Activated naive CD4-positive, alpha-beta T cell treated with anti-CD3 and anti-CD28 coated beads, Interleukin-2, amount 50 U/mL, for 24 hours (primary cell): ENCODE data around the gene DDTL.
"Not testable (repeated sequence)": the region's sequence is repeated elsewhere in the genome, so short reads cannot be mapped to it uniquely, and the experiment has no call there.

ENCODE experiments used
- H3K27ac Mint-ChIP-seq: one replicate; pipeline ENCODE4 v1.8.0; 2021; ENCODE audit warnings: mild to moderate bottlenecking, mixed read lengths
- H3K27me3 Mint-ChIP-seq: one replicate; pipeline ENCODE4 v1.8.0; 2021; ENCODE audit warnings: mixed read lengths
- H3K36me3 Mint-ChIP-seq: one replicate; pipeline ENCODE4 v1.8.0; 2021; ENCODE audit warnings: mixed read lengths
- H3K4me1 Mint-ChIP-seq: one replicate; pipeline ENCODE4 v1.8.0; 2021; ENCODE audit warnings: mixed read lengths
- H3K4me3 Mint-ChIP-seq: one replicate; pipeline ENCODE4 v1.8.0; 2021; ENCODE audit warnings: mild to moderate bottlenecking, mixed read lengths
- H3K9me3 Mint-ChIP-seq: one replicate; pipeline ENCODE4 v1.8.0; 2021; ENCODE audit warnings: mixed read lengths

Gene DDTL

DNA sequence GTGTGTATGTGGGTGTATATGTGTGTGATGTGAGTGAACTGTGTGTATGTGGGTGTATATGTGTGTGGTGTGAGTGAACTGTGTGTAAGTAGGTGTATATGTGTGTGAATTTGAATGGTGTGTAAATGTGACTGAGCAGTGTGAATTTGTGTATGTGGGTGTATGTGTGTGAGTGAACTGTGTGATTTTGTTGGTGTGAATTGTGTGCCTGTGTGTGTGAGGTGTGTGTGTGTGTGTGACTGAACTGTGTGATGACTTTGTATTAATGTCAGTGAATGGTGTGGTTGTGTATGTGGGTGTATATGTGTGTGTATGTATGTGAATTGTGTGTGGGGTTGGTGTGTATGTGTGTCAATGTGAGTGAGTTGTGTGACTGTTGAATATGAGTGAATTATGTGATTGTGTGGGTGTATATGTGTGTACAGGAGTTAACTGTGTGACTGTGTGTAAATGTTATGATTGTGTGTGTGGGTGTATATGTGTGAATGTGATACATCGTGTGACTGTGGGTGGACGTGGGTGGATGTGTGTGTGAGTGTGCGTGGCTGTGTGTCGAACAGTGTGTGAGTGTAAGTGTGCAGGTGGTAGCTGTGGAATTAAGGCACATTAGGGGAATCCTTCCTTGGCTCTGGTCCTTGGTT lies 20.0 kb downstream of the DDTL start:
- not testable (repeated sequence) for H3K4me1 Mint-ChIP-seq, H3K27me3 Mint-ChIP-seq, H3K4me3 Mint-ChIP-seq, H3K27ac Mint-ChIP-seq, H3K9me3 Mint-ChIP-seq, H3K36me3 Mint-ChIP-seq

DNA sequence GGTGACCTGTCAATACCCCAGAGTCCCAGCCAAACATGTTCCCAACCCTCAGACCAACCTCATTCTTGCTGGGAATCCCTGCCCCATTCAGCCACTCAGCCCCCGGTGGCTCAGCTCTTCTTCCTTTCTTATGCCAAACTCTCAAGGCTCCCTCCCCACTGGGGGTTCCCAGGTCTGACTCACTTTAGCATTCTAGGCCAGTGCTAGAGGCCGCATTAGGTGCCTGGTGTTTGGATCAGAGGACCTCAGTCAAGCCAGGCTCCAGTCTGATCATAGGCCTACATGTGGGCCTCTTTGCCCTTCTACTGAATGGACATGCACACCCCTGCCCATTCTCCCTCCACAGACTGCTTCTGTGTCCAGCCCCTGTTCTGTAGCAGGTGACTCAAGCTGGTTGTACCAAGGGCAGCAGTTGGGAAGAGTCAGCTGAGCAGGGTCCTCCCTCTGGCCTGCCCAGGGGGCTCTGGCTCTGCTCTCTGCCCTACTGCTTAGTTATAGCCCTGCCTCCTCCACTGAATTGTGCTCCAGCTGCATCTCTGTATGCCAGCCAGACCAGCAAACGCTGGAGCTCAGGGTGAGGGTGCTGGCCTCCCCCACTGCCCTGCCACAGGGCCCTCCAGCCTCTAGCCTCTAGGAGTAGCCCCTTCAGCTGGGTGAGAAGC lies 23.0 kb downstream of the DDTL start:
- H3K9me3 Mint-ChIP-seq, H3K27ac Mint-ChIP-seq, H3K36me3 Mint-ChIP-seq, H3K27me3 Mint-ChIP-seq, H3K4me3 Mint-ChIP-seq, H3K4me1 Mint-ChIP-seq: not testable (repeated sequence)

DNA sequence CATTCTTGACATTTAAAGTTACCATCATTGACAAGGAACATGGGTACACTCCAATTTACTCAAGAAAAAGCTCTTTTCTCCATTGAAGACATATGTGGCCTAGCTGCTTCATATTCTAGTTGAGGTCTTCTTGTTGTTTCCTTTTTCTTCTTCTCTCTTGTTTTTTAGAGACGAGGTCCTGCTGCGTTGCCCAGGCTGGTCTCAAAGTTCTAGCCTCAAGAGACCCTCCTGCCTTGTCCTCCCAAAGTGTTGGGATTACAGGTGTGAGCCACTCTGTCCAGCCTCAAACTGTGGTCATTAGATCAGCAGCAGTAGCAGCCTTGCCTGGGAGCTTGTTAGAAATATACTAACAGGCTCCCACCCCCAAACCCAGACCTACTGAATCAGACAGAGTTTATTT lies 26.4 kb downstream of the DDTL start:
- H3K27me3 Mint-ChIP-seq, H3K4me3 Mint-ChIP-seq, H3K27ac Mint-ChIP-seq, H3K4me1 Mint-ChIP-seq, H3K9me3 Mint-ChIP-seq, H3K36me3 Mint-ChIP-seq: not testable (repeated sequence)

DNA sequence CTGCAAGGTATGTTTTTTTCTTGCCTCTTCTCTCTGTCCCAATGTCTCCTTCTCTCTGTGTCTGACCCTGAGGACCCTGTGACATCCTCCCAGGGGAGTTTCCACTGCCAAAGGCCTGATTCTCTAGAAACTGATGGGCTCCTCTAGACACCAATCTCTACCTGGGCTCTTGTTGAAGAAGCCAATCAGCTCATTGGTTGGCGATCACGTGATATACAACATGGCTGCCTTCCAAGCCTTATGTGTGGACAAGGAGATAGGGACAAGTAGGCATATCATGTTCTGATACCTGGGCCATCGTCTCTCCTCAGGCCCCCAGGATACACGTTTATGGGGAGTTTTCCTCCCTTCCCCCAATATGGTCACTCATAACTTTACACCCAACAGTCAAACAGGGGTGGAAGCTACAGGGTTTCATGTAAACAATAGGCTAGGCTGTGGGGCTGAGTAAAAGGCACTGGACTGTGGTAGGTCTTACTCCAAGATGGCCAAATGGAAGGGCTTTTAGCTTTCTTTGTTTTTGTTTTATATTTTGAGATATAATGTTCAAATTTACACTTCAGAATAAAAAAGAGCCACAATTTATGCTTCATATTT lies 27.0 kb downstream of the DDTL start:
- not testable (repeated sequence) for H3K4me3 Mint-ChIP-seq, H3K27me3 Mint-ChIP-seq, H3K9me3 Mint-ChIP-seq, H3K36me3 Mint-ChIP-seq, H3K4me1 Mint-ChIP-seq, H3K27ac Mint-ChIP-seq

DNA sequence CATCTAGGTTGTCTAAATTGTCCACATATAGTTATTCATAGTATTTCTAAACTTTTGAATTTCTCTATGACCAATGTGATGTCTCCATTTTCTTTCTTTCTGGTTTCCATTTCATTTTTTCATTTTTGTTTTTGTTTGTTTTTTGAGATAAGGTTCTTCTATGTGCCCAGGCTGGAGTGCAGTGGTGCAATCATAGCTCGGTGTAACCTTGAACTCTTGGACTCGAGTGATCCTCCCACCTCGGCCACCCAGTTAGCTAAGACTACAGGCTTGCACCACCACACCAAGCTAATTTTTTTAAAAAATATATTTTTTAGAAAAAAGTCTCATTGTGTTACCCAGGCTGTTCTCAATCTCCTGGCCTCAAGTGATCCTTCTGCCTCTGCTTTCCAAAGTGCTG lies 30.4 kb downstream of the DDTL start:
- no peaks in the 10 kb centered on the region for H3K36me3 Mint-ChIP-seq
- H3K4me3 Mint-ChIP-seq = no peak overlapping the region
- H3K27me3 Mint-ChIP-seq = no peaks in the 10 kb centered on the region
- no peaks in the 10 kb centered on the region for H3K4me1 Mint-ChIP-seq
- no peaks in the 10 kb centered on the region for H3K9me3 Mint-ChIP-seq
- no peak overlapping the region for H3K27ac Mint-ChIP-seq

DNA sequence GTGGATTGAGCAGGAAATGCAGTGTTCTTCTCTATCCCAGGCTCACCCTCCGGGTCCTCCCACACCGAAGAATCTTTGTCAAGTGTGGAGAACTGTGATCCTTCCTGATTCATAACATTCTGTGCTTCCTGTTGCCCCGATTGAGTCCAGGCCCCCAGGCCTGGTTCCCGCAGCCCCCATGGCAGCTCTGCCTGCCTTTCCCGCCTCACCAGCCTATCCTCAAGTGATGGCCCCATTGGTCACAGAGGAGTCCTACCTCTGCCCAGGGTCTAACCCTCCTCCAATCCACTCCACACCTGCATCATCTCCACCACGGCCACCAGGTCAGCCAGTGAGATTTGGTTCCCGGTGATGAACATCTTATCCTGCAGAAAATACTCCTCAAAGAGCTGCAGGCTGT lies 33.1 kb downstream of the DDTL start:
- not testable (repeated sequence) for H3K4me1 Mint-ChIP-seq, H3K27ac Mint-ChIP-seq, H3K27me3 Mint-ChIP-seq, H3K4me3 Mint-ChIP-seq, H3K36me3 Mint-ChIP-seq, H3K9me3 Mint-ChIP-seq

DNA sequence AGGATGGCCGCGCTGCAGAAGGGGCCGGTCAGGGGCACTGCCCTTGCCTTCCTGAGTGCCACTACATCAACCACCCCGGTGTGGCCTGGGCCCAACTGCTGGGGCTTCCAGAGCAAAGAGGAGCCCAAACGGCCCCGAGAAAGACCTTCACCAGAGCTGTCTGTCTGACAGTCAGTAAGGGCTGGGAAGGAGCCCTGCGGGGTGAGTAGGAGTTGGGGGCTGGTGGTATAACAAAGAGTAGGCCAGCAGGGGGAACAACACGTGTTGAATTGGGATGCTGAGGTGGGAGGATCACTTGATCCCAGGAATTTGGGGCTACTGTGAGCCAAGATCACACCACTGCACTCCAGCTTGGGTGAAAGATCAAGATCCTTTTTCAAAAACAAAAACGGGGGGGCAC lies 34.6 kb downstream of the DDTL start:
- Mint-ChIP-seq H3K27ac (no peak overlapping the region), H3K9me3 (no peaks in the 10 kb centered on the region), H3K27me3 (no peaks in the 10 kb centered on the region), H3K36me3 (no peaks in the 10 kb centered on the region), H3K4me1 (no peaks in the 10 kb centered on the region), H3K4me3 (no peak overlapping the region)

DNA sequence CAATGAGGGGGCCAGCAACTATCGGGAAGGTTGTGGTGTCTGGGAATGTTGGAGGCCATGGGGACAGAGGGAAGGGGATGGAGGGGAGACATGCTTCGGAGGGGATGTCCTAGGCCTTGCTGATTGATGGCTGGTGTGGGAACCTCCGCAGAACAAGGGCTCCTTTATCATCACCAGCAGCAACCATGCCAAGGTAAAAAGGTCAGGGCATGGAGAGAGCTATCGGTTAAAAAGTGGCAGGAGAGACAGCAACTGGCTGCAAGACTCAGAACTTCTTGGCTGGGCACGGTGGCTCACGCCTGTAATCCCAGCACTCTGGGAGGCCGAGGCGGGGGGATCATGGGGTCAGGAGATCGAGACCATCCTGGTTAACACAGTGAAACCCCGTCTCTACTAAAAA lies 35.6 kb downstream of the DDTL start:
- Mint-ChIP-seq H3K36me3 (no peaks in the 10 kb centered on the region), H3K9me3 (no peaks in the 10 kb centered on the region), H3K27me3 (no peaks in the 10 kb centered on the region), H3K27ac (no peak overlapping the region), H3K4me1 (no peaks in the 10 kb centered on the region), H3K4me3 (no peak overlapping the region)

DNA sequence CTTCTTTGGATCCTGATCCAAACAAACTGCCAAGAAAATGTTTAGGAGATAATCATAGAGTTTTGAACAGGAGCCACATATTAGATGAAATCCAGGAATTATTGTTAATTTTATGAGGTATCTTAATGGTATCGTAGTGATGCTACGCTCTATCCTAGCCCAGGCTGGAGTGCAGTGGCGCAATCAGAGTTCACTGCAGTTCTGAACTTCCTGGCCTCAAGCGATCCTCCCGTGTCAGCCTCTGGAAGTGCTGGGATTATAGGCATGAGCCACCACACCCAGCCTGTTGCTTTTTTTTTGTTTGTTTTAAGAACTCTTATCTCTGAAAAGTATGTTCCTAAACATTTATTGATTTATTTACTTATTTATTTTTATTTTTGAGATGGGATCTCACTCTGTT lies 36.2 kb downstream of the DDTL start:
- Mint-ChIP-seq H3K27ac (no peak overlapping the region), H3K27me3 (no peaks in the 10 kb centered on the region), H3K9me3 (no peaks in the 10 kb centered on the region), H3K4me3 (no peak overlapping the region), H3K4me1 (no peaks in the 10 kb centered on the region), H3K36me3 (no peaks in the 10 kb centered on the region)

DNA sequence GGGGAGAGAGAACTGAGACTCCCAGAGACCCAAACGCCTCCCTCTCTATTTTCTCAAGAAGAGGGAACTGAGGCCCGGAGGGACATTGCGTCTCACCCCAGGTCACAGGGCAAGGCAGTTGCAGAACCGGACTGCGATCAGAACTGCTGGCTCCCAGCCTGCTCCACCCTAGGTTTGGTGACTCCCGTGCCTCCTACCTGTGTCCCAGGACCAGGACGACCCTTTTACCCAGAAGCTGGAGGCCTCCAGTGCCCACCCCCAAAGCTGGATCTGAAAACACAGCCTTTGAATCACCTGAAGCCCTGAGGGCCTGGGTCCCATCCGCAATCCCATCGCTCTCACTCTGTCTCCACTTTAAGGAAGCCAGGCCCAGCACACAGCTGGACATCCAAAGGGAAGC lies 37.2 kb downstream of the DDTL start:
- no peaks in the 10 kb centered on the region for H3K4me1 Mint-ChIP-seq
- H3K9me3 Mint-ChIP-seq = no peaks in the 10 kb centered on the region
- H3K27me3 Mint-ChIP-seq = no peaks in the 10 kb centered on the region
- no peaks in the 10 kb centered on the region for H3K36me3 Mint-ChIP-seq
- H3K27ac Mint-ChIP-seq = no peak overlapping the region
- H3K4me3 Mint-ChIP-seq = no peak overlapping the region

DNA sequence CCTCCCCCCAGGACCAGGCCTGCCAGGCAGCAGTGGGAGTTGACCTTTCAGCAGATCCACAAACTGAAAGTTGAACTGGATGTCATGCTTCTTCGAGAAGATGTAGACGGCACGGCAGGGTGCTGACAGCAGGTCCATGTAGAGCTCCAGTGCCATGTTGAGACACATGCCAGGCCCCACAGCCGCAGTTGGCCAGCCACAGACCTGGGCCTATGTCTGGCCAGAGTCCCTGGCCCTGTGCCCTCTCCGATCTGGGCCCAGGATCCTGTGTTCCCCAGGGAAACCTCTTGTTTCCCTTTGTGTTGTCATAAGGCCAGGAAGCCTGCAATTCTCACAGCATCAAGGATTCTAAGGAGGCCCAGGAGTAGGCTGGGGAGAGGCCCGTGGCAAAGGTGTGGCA lies 38.5 kb downstream of the DDTL start, which contains the start of gene GSTT4:
GSTT4 (minus strand) TSS at position 253 of the 400 bp plus-strand sequence; CDS start at position 156, 97 bp downstream.
- no peaks in the 10 kb centered on the region for H3K27me3 Mint-ChIP-seq
- H3K4me1 Mint-ChIP-seq = no peaks in the 10 kb centered on the region
- no peaks in the 10 kb centered on the region for H3K36me3 Mint-ChIP-seq
- no peak within 1 kb of the TSS for H3K4me3 Mint-ChIP-seq
- H3K9me3 Mint-ChIP-seq = no peaks in the 10 kb centered on the region
- H3K27ac Mint-ChIP-seq = no peak within 1 kb of the TSS

DNA sequence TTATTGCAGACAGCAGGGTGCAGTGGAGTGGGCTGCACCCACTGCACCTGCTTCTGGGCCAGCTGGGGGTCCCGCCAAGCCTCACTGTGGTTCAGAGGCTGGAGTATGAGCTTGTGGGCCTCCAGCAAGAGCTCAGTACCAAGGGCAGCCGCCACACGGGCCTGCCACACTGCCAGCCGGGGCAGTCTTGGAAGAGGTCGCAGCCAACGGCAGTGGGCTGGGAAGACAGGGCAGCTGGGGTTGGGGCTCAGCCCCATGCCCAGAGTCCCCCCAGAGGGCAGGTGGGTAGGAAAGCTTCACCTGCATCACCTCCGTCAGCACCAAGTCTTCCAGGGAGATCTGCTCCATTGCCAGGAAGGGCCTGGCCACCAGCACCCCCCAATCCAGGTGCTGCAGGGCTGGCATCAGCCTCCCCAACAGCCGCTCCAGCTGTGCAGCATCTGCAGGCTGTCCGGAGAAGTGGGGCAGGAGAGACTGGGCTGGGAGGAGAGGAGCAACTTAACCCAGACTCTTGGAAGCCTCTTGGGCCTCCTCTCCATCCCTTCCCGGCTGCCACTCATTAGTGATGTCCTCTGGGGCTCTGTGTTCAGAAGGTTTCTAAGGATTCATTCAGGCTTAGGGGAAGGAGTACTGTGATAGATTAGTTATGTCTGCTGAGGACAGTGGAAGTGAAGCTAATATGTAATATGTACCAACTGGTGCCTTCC lies 39.7 kb downstream of the DDTL start:
- H3K27me3 Mint-ChIP-seq = no peaks in the 10 kb centered on the region
- H3K36me3 Mint-ChIP-seq = no peaks in the 10 kb centered on the region
- no peaks in the 10 kb centered on the region for H3K4me1 Mint-ChIP-seq
- H3K27ac Mint-ChIP-seq = no peak overlapping the region
- H3K9me3 Mint-ChIP-seq = no peaks in the 10 kb centered on the region
- no peak overlapping the region for H3K4me3 Mint-ChIP-seq

DNA sequence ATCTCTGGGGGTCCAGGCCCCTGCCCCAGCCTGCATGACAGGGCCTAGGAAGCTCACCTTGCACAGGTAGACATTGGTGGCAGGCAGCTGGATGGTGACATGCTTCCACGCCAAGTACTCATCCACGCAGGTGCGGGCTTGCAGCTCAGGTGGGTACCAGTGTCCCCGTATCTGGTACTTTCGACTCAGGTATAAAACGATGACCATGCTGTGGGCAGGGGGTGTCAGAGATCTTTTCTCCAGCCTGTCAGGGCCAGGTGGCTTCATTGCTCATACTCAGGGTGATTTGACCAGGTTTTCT lies 40.2 kb downstream of the DDTL start:
- Mint-ChIP-seq H3K27ac (no peak overlapping the region), H3K27me3 (no peaks in the 10 kb centered on the region), H3K4me3 (no peak overlapping the region), H3K36me3 (no peaks in the 10 kb centered on the region), H3K9me3 (no peaks in the 10 kb centered on the region), H3K4me1 (no peaks in the 10 kb centered on the region)

DNA sequence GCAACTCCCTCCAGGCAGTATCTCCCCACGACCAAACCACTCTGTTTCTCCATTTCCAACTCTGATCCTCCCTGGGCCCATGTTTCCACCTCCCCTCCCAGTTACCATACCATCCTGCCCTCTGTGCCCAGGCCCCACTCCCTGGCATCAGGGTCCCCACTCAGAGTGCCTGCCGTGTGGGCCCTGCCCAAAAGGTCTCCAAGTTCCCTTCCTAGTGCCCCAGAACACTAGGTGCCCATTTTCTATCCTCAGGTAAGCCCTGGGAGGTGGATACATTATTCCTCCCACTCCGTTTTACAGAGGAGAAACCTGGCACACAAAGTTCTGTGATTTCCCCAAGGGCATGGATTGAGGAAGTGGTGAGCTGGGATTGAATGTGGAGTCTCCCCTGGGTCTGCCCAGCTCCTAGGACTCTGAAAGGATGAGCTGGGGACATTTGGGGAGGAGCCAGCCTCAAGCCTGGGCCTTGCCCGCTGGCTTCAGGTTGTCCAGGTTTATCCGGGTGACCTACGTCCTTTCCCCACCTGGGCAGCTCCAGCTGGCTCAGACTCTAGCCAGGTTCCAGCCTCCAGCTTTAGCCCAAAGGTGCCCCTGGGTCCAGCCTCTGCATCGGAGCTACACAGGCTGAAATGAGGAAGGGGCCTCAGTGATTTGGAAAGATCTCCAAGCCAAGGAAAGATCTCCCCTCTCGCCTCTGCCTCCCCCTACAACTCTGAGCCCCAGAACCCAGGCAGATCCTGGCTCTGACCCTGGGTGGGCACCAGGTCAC lies 40.7 kb downstream of the DDTL start:
- H3K4me3 Mint-ChIP-seq = no peak overlapping the region
- H3K36me3 Mint-ChIP-seq = no peaks in the 10 kb centered on the region
- no peaks in the 10 kb centered on the region for H3K27me3 Mint-ChIP-seq
- peaks cover 3% of the 10 kb centered on the region for H3K4me1 Mint-ChIP-seq
- H3K9me3 Mint-ChIP-seq = no peaks in the 10 kb centered on the region
- H3K27ac Mint-ChIP-seq = no peak overlapping the region

DNA sequence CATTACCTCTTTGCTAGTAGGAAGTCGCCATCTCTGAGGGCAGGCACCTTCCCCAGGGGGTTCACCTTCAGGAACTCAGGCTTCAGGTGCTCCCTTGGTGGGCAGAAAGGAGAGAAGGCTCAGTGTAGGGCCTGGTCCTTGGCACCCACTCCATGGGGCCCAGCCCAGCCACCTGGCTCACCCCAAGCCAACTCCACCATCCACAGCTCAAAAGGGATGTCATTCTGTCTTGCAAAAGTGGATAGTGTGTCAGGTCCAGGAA lies 41.3 kb downstream of the DDTL start:
- no peak overlapping the region for H3K4me3 Mint-ChIP-seq
- no peak overlapping the region for H3K27ac Mint-ChIP-seq
- no peaks in the 10 kb centered on the region for H3K9me3 Mint-ChIP-seq
- H3K36me3 Mint-ChIP-seq = no peaks in the 10 kb centered on the region
- H3K4me1 Mint-ChIP-seq = peaks cover 5% of the 10 kb centered on the region
- no peaks in the 10 kb centered on the region for H3K27me3 Mint-ChIP-seq
